Stimulated activated CD4-positive, alpha-beta T cell treated with anti-CD3 and anti-CD28 coated beads, TNF-alpha, amount 100 ng/mL, for 1 hour (primary cell): ENCODE data around the gene ZNF697.
"Not testable (repeated sequence)": the region's sequence is repeated elsewhere in the genome, so short reads cannot be mapped to it uniquely, and the experiment has no call there.

ENCODE experiments used
- DNase-seq, 3 donors: peaks; one replicate each; pipeline ENCODE4 v3.0.0-alpha.2; 2020; ENCODE audit warnings: low read depth in 3 of 3, low spot score in 1 of 3

ZNF697 gene

DNA sequence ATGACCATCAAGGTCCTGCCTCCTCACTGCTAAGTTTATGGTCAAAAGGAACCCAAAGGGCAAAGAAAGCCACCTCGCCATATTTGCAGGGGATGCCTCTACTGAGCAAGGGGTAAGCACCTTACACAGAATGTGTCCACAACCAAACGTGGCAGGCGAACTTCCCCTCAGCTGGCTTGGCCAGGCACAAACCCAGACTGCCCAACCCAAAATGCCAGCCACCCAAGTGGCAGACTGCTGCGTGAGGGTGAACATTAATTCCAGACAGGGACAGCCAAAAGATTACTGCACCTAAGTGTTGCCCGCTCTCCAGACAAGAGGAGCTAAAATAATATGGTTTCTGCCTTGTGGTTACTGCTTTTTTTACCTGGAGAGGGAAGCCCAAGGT lies 16.0 kb downstream of the ZNF697 start:
- DNase-seq = no peak

DNA sequence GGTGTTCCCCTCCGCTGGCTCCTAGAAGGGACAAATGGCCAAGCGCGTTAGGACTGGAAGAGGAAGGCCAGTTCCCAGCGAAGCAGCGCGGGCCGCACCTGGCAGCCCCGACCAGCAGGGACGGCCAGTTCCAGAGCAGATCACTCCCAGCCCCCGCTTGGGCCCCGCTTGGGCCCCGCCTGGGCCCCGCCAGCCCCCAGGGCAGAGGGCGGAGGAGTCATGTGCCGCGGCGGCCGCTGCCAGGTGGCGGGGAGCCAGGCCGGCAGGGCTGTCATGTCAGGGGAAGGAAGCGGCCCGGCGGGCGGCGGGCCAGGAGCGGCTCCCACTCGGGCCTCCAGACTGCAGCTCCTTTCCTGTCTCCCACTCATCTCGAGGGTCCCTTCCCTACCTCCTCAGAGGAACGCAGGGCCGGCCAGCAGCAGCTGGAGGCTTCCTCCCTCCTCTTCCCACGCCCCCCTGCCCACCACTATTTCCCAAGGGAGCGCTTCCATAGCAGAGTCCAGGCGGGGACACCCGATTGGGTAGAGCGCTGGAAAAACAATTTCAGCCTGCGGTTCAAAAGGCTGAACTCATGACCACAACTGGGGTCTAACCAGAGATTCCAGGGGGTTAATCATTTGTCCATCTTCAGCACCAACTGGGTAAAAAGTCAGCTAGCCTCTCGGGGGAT lies 16.5 kb downstream of the ZNF697 start:
- DNase-seq = no peak

DNA sequence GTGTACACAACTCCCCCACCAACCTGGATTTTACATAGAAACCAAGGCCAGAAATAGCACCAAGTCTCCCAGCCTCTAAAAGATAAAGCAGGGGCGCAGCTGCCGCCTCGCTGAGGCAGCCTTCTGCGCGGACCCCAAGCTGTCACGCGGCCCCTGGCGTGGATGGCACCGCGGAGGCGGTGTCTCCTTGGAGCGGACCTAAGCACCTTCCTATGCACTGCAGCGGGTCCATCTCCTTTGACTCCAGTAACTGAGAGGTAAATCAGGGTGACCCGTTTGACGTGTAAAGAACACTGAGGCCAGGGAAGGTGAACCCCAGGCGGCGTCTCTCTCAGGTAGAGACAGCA lies 17.0 kb downstream of the ZNF697 start:
- no peak for DNase-seq

DNA sequence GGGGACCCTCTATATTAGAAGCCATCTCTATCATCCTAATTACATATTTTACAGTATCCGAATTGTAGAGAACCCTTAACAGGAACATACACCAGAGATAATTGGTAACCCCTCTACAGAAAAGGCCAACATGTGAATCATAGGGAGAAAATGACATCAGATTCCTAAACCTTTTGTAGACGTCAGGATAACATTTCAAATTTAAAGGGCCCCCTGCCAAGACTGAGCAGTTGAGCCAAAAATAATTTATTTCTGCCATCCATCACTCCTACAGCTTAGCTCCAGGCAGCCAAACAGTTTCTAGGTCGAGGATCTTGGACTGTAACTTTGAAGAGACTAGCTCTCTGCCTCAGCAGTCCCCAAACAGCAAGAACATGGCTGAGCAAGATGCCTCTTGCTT lies 21.2 kb downstream of the ZNF697 start:
- DNase-seq = no peak

DNA sequence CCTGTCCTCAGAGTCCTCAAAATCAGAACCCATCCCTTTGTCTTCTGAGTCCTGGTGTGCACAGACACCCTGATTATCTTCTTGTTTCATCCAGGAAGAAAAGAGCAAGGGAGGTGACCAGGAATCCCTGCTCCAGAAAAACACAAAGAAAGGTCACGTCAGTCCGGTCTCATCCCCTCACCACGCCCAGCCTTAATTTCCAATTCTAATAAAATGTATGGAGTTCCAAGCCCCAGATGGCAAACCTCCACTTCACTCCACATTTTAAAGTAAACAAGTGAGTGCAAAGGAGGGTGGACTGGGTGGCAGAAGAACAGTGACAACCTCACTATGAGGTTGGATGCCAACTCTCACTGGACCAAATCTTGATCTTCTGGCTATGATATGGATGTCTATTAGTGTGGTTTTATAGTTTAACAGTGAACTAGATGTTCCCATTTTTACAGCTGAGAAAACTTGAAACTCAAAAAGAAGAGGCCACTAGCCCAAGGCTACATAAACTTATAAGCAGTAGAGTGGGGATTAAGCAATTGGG lies 22.0 kb downstream of the ZNF697 start:
- no peak for DNase-seq

DNA sequence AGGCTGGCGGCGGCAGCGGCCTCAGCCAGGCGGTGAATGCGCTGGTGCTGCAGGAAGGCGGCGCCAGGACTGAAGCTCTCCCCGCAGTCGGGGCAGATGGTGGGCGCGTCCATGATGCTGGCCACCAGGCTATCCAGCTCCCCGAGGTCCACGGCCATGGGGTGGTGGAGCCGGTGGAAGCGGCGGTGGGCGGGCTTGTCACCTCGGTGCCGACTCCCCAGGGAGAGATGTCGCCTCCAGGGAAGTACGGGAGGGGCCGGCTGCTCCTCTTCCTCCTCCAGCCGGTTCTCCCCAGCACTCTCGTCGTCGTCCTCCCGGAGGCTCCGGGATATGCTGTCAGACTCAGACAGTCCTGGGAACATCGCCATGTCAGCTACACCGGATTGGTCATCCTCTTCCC lies 24.4 kb downstream of the ZNF697 start:
- no peak for DNase-seq

DNA sequence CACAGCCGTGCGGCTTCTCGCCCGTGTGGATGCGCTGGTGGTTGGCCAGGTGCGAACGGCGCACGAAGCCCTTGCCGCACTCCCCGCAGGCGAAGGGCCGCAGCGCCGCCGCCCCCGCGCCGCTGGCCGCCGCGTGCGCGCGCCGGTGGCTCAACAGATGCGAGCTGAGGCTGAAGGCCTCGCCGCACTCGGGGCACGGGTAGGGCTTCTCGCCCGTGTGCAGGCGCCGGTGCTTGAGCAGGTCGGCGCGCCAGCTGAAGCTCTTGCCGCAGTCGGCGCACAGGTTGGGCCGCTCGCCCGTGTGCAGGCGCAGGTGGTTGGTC lies 24.9 kb downstream of the ZNF697 start:
- no peak for DNase-seq

DNA sequence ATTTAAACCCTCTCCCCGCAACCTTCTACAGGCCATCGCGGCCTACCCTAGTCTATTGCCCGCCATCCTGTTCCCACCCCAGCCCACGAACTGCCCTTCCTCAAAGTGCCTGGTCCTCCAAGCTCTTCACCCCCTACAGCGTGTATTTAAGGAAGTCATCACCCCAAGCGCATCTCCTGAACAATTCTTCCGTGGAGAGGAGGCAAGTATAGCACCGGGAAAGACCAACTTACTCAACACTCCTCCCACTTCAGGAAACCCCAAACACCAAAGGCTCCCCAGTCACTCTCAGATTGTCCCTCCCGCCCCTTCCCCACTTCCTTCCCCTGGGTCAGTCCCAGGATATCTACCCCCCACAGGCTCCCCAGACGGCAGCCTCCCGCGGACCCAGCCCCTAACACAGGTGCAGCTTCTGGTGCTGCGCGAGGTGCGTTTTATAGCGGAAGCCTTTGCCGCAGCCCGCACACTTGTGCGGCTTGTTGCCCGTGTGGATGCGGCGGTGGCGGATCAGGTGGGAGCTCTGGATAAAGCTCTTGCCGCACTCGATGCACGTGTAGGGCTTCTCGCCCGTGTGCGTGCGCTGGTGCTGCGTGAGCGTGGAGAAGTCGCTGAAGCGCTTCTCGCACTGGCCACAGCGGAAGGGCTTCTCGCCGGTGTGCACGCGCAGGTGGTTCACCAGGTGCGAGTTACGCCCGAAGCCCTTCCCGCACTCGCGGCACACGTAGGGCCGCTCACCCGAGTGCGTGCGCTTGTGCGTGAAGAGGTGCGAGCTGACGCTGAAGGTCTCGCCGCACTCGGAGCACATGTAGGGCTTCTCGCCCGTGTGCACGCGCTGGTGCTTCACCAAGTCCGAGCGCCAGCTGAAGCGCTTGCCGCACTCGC lies 25.5 kb downstream of the ZNF697 start:
- no peak for DNase-seq

DNA sequence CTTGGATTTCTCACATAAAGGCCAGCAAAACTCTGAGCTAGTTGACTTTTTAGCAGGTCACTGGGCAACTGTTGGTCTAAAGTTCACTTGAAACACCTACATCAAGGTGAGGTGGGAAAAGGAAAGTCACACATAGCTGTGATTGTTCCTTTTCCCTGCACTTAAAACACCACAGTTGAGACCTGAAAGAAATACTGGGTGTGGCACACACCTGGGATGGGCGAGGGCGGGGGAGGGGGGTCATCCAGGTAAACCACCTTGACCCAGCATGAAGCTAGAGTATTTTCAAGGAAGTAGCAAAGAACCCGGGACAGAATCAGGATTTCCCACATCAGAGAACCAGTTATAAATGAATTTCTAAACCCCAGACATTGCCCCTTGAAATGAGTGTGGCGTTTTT lies 26.4 kb downstream of the ZNF697 start:
- no peak for DNase-seq

DNA sequence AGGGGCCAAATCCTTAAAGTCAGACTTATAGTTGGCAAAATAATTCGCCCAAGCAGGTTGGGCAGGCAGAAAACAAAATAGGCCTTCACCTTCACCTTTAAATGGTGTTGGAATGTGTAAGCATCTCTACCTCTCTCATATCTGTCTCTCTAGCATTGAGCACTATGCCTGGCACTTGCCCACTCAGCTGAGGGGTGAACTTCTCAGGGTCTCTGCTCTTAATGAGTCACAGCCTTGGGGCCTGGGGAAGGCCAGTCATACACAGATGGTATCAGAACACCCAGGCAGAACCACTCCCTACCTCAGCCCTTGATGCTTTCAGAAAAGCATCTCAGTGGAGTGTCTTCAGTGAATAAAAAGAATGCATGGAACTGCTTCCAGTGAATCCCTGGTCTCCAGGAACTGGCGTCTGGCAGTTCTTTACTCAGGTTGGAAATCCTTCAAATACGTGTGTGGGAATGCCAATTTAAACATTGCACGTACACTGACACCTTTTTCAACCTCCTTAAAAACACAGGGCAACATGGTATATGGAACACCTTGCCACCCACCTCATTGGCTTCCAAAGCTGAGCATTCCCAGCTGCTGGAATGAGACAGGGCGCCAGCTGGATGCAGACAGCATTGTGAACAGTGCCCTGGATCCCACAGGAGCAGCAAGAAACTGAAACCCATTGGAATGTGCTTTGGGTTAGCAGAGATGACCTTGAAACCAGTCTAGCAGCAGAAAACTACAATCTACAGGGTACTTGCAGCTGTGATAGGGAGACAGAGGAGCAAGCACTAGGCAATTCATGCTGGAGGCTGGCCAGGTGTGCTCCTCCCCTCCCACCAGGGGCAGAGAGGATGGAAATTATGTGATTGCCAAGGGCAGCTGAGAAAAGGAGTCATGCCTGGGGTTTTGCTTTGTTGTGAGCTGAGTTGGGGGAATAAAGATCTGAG lies 30.0 kb downstream of the ZNF697 start:
- DNase-seq = no peak

DNA sequence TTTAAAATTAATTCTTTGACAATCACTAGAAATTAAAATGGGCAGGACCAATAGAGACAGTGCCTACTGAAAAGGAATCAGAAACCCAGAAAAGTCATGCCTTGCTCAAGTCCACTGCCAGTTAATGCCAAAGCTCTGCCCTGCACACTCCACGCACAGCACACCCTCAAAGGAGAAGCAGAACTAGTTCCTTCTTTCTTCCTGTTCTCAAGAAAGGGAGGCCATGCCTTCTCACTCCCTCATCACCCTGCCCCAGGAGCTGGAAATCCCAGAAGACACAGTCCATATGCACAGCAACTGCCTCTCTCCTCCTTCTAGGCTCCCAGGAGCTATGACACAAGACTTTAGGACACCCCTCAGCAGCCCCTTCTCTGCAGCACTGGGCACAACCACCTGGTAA lies 31.3 kb downstream of the ZNF697 start:
- not testable (repeated sequence) for DNase-seq

DNA sequence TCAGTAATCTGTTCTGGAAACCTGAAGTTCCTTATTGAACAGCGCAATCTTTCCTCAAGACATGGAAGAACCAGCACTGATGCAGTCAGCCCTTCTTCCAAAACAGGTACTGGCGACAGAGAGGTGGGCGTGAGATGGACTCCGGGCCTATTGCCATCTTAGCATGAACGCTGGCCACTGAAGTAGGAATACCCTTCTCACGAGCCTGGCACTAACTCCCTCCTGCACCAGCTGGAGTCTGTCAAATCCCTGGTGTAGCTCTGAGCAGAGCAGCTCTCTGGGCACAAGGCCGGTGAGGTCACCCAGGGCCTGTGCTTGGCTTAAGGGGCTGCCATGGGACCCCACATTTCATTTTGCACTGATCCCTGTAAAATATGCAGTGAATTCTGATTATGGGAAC lies 33.0 kb downstream of the ZNF697 start:
- not testable (repeated sequence) for DNase-seq

DNA sequence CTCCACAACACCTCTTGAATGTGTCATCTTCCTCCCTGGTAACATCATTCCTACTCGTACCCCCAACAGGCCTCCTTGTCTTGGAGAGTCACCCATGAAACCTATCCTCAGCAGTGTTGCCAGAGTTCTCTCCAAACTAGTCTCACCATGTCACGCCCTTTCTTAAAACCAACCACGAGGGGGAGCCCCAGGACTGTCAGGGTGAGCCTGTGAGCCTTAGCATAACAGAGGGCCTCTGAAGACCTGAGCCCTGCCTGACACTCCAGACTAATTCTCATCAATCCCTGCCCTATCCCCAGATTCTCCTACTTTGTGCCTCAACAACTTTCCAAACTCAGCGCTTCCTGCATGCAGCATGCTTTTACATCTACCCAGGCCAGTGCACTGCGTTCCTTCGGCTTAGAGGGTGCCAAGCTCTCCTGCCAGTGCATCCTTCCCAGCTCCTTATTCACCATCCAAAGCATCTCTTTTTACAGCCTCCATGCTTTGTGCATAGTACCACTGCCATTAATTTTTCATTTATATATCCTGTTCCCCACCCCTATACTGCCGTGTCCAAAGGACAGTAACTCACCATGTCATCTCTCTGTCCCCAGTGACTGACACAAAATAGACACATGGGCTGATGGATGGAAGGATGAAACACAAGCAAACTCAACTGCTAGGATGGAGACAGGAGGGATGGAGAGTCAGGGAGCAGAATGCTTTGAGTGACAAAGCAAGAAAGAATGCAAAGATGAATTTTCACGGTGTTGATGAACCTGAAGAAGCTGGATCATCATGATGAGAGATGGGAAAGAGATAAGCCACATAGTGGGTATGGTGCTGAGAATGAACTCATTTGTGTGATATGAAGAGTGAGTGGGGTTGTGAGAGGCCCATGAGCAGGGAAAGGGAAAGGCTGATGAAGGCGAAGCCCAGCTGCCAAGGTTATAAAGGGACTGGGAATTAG lies 34.0 kb downstream of the ZNF697 start:
- peak in 2 of 3 donors; percentile 10 to 42 for DNase-seq

DNA sequence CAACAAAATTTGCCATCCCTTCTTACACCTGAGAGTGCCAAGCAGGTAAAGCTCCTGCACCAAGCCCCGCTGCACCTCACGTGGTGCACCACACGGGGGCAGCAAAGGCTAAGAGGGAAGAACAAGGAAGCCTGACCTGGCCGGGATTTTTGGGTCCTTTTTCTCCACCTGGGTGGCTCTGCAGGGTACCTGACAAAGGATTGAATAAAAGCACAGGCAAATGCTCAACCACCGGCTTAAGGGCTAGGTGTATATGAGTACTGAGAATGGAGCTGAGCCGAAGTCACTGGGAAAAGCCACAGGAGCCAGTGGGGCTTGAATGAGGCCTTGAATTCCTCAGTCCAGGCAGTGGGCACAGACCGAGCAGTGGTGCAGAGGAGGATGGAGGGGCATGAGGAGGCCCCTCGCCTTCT lies 36.4 kb downstream of the ZNF697 start:
- peak in 1 of 3 donors; percentile 46 for DNase-seq

DNA sequence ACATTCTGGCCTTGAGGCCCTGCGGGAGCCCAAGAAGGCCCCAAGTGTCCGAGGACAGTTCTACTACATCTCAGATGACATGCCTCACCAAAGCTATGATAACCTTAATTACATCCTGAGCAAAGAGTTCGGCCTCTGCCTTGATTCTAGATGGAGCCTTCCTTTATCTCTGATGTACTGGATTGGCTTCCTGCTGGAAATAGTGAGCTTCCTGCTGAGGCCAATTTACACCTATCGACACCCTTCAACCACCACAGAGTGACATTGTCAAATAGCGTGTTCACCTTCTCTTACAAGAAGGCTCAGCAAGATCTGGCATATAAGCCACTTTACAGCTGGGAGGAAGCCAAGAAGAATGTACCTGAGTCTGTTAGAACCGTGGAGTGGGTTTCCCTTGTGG lies 39.2 kb downstream of the ZNF697 start:
- not testable (repeated sequence) for DNase-seq

DNA sequence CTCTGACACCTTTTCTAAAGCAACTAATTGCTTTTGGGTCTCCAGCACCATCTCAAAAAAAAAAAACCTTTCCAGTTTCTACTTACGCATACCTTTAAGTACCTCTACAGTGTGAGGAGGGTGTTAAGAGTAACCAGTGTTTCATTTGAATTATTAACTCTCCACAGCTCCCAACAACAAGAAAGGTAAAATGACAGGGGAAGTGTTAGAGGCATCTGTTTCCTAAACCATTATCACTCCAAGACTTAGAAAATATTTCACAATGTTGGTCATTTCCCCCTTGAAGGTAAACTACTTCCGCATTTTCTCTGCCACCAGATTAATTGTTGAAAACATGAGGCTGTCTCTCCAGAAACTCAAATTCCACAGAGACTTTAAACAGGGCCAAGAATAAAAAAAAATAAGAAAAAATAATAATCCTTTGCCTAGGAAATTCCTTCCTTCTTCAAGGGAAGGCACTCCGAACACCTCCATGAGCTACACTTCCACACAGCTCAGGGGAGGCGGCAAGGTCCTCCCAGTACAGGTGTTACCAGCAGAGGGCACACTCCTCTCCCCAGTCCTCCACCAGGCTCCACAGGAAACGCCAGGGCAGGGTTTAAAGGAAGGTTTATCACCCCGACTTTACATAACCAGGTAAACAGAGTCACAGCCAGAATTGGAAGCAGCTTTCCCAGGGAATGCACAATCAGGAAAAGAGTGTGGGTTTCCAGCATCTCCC lies 40.8 kb downstream of the ZNF697 start:
- not testable (repeated sequence) for DNase-seq

DNA sequence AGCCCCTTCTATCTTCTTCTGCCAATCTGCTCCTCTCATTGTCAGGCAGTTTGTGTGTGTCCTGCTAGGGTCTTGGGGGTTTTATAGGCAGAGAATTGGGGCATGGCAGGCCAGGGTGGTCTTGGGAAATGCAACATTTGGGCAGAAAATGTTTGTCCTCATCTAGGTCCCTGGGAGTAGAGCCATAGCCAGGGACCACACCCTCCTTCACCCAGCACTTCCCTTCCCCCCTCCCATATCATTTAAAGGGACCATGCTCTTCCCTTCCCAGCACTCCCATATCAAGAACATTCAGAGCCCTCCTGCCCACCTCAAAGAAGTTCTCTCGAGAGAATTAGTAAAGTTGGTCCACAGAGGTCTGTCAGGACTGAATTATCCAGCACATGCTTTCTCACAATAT lies 41.7 kb downstream of the ZNF697 start:
- DNase-seq = no peak

DNA sequence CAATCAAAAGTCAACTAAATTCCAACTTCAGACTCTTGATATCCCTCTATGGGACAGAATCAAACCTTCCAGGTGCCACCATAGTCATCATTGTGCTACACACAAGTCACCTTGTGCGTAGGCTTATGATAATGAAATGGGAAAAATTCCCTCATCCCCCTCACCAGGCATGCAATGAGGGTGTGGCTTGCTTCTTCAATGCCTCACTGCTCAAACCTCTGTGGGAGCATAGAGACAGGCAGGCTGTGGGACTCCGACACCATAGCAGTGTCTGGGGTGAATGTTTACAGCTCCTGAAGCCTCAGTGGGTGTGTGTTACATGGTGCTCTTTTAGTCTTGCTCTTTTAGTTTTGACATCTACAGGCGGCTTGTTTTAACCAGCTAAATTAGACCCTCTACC lies 42.4 kb downstream of the ZNF697 start:
- no peak for DNase-seq

DNA sequence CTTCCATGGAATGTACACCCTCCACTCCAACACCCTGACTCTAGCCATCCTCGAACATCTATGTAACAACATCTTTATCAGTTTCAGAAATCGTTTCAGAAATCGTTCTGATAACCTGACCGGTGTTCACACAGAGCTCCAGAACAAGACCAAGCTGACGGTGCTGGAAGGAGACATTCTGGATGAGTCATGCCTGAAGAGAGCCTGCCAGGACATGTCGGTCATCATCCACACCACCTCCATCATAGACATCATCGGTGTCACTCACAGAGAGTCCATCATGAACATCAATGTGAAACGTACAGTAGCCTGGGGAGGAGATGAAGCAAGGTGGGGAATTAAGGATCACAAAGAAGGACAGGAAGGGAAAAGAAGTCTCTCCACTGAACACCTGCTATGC lies 43.0 kb downstream of the ZNF697 start:
- DNase-seq = not testable (repeated sequence)

DNA sequence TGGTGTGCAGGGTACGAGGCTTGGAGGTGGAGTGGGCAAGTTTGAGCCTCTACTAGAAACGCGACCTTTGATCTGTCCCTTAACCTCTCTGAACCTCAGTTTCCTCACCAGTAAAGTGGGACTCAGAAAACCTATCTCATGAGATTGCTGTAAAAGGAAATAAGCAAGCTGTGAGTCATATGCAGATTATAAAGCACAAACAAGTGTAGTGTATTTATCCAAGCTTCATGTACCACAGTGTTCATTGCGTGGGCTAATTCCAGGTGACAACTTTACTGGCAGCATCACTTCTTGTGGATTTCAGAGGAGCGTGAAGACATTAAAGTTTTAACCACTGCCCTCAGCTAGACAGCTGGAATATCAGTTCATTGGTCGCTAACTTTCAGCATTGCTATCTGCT lies 44.4 kb downstream of the ZNF697 start:
- DNase-seq = no peak
